ENCODE data around the gene A3GALT2.

A3GALT2 gene

DNA sequence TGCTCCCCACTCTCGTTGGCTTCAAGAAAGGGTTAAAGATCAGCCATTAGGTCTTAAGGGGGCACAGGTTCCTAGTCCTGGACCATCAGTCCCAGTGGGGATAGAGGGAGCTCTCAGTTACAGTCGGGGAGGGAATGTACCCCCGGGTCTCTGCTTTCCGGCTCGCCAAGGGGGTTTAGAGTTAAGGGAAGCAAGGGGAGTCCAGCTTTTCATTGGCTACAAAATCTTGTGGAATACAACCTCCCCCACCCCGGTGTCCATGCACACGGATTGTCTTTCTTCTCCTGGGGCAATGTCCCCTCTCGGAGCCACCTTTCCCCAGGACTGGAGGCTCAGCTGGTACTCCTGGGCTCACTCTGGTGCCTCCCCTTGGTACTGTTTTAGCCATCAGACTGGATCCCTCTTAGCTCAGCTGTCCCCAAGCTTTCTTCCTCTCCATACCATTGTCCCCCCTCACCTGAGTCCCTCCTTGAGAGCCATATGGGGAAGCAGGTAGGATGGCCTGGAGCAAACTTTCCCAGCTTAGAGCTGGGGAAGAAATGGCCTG, at the start of gene A3GALT2:
Gene A3GALT2 (minus strand): TSS at position 480 of the 547 bp plus-strand sequence. CDS start 0 bp downstream, at position 480.
- no peak for DNase-seq (ENCODE audit: low read depth)

GRCh38 chr1:33370301-33370700, 49.4 kb upstream of the A3GALT2 start:
- no peak for DNase-seq (ENCODE audit: low read depth)

GRCh38 chr1:33369764-33370163, 48.9 kb upstream of the A3GALT2 start:
- DNase-seq (ENCODE audit: low read depth), result no peak

DNA sequence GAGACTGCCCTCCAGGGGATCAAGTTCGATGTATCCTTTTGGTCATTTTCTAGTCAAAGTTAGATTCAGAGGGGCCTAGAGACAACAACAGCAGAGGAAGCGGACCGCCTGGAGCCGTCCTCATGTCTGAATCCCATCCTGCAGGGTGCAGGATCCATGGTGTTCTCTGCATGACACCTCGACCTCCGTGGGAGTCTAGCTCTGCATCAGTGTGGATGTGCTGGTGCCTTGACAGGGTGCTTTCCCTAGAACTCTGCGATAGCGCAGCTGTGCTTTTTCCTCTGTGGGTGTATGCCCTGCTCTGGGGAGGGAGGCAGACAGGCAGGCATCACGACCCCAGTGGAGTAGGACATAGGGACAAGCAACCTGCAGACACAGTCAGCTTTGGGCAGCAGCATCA, 48.2 kb upstream of the A3GALT2 start:
- DNase-seq (ENCODE audit: low read depth), result no peak

DNA sequence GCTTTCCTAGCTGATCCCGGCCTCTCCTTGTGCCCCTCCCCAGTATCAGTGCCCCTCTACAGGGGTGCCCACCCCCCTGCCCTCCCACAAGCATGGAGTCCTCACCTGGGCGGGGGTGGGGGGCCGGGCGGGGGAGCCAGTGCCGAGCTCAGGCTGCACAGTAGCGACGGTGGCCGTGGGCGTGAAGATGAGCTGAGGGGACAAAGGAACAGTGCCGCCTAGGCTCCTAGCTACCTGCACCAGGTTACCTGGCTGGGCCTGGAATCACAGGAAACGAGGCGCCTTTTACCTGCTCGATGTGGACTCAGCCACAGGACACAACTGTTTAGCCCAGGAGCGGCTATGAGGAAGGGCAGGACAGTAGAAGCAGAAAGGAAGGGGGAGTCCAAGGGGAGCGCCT, 47.5 kb upstream of the A3GALT2 start:
- no peak for DNase-seq (ENCODE audit: low read depth)

DNA sequence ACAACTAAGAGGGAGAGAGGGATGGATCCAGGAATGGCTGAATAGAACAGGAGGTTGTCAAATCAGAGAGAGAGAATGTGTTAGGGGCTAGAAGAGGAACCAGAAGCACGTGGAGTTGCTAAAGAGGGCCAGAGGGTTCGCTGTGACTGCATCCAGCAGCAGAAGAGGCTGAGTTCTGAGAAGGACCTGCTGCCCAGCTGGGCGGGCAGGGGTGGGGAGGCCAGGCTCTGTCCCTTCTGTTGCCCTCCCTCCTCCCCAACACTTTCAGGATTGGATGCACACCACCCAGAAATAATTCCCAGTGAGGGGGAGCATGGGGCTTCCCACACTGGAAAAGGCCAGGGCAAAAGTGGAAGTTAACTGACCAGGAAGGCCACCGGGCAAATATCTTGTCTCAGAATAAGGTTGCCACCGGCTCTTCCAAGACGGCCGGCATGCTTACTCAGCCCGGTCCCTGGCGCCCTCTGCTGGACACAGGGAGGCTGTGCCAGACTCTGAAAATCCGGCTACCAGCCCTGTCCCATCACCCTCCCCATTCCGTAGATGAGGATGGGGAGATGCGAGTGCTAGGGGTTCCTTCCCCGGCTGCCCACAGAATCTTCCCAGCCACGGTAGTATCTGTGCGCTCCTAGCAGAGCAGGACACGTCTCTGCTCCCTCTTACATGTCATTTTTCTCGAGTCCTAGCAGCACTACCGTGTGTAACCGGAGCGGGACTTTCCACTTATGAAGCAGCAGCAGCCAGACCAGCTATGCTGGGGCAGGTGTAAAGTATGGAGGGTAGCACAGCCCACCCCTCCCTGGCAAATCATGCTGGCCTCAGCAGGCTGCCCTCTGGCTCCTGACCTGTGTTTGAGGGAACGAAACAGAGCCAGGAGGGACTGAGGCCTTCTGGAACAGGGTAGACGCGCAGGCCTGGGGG, 46.8 kb upstream of the A3GALT2 start:
- DNase-seq (ENCODE audit: low read depth), result peak; percentile 76

DNA sequence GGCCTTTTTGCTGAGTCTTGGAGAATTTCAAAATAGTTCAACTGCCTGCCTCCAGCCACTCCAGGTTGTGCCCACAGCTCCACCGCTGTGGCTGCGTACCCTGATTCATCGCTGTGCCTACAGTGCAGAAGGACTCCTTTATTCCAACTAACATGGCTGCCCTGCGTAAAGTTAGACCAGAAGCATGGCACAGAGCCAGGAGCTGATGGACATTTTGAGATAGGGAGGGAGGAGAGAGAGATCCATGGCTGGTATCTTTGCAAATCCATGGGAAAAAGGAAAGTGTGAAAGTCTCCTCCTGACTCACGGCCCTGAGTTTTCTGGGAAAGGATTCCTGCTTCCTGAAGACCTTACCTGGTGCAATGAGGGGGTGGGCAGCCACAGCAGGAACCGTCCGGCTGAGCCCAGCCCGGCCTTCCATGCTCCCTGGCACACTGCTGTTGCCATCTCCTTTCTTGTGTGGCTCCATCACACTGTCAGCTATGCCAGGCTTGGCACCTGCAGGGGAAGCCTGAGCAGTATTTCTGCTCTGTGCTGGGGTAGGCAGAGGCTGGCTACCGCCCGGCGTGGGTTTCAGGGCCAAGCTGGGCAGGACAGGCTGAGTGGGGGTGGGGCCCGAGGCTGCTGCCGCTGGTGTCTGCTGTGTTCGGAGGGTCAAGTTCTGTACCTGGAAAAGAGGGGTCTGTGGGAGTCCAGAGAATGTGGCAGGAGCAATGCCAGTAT, 46.0 kb upstream of the A3GALT2 start:
- no peak for DNase-seq (ENCODE audit: low read depth)

GRCh38 chr1:33365560-33365997, 44.7 kb upstream of the A3GALT2 start:
- no peak for DNase-seq (ENCODE audit: low read depth)

DNA sequence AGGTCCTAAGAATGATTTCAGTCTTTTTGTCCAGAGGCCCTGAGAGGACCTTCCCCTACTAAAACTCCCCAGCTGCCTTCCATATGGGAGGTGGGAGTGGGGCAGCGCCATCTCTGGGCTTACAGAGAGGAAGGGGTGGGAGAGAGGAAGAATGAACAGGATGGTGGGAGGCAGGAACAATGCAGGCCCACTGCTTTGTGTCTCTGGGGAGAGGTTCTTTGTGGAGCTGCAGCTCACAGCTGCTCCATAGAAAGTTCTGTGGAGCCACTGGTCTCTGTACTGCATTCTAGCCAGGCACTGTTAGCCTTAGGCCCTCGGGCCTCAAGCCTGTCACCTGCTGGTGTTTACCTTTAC, 43.6 kb upstream of the A3GALT2 start:
- DNase-seq (ENCODE audit: low read depth), result no peak

GRCh38 chr1:33363470-33363861, 42.6 kb upstream of the A3GALT2 start:
- no peak for DNase-seq (ENCODE audit: low read depth)

DNA sequence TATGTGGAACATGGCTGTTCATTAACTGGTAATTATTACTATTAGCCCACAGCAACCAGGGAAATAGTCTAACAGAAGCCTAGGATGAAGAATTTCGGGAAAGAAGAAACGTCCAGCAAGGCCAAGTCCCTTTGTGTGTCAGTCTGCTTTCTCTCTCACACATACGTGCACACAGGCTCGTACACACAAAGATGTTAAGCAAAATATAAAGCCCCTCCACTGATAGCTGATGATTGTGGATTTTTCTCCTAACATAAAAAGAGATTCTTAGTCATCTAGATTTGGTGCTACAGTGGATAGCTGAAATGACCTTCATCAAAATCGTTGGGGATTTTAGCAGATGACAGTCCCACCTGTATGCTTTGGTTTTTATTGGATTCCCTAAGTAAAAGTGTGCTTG, 42.1 kb upstream of the A3GALT2 start:
- DNase-seq (ENCODE audit: low read depth), result no peak

GRCh38 chr1:33361532-33362235, 40.8 kb upstream of the A3GALT2 start:
- DNase-seq (ENCODE audit: low read depth), result no peak

DNA sequence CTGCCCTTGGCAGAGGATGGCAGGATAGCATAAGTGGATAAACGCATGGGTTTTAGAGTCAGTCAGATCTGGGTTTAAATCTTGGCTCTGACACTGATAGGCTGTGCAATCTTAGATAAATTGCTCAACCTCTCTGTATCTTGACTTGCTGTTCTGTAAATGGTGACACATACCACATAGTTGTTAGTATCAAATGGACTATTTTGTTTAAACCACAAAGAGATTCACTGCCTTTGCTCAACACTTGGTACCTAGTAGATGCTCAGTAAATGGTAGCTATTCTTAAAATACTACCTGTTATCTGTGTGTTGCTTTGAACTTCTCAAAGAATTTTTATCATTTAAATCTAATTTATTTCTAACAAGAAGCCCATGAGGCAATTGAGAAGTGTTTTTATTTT, 39.5 kb upstream of the A3GALT2 start:
- no peak for DNase-seq (ENCODE audit: low read depth)

GRCh38 chr1:33359931-33360330, 39.0 kb upstream of the A3GALT2 start:
- no peak for DNase-seq (ENCODE audit: low read depth)

DNA sequence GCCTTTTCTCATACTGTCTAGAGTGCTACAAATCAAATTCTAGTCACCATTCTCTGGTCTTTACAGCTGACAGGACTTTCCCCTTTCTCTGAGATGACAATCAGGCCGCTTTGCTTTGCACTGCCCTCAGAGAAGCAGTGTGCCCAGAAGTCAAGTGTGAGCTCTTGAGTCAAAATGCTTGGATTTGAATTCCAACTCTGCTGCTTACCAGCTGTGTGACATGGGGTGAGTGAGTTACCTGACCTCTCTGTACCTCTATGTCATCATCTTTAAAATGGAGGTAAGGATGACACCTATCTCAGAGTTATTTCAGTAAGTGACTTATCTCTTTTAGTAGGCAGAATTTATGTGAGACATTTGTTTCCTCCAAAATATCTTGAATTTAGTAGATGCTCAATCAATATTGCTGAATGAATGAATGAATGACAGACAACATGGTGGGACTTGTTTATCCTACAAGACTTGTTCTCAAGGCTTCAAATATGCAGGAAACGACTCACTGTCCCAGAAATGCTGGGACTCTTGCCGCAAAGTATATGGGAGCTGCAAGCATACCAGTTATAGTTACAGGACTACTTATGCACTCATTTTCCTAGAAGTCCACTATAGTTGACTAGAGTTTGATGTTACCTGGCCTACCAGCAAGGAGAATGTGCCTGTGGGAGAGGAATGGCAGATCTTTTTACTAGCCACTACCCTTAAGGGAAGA, 38.1 kb upstream of the A3GALT2 start:
- no peak for DNase-seq (ENCODE audit: low read depth)

GRCh38 chr1:33358114-33358794, 37.4 kb upstream of the A3GALT2 start:
- DNase-seq (ENCODE audit: low read depth), result no peak

GRCh38 chr1:33357099-33357498, 36.2 kb upstream of the A3GALT2 start:
- DNase-seq (ENCODE audit: low read depth), result no peak

- DNase-seq (ENCODE audit: low read depth), result no peak
These were observed 33.9 kb upstream of the A3GALT2 start for GRCh38 chr1:33354707-33355316.

GRCh38 chr1:33353531-33353930, 32.6 kb upstream of the A3GALT2 start:
- DNase-seq (ENCODE audit: low read depth), result no peak

DNA sequence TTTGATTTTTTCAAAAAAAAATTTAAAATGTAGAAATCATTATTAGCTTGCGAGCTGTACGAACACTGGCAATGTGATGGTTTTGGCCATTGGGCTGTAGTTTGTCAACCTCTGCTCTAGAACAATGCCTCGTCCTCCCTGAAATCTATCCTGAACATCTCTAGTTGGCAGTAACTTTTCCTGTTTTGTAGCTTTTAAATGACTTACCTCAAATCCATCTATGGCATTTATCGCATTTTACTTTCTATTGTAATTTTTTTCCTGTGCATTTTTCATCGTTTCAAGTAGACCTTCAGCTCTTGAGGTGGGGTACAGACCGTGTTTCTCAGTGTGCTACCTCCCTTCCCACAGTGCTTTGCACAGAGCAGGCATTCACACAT, 30.4 kb upstream of the A3GALT2 start:
- DNase-seq (ENCODE audit: low read depth), result no peak
